ENCODE results near the gene GMDS.

GMDS gene

DNA sequence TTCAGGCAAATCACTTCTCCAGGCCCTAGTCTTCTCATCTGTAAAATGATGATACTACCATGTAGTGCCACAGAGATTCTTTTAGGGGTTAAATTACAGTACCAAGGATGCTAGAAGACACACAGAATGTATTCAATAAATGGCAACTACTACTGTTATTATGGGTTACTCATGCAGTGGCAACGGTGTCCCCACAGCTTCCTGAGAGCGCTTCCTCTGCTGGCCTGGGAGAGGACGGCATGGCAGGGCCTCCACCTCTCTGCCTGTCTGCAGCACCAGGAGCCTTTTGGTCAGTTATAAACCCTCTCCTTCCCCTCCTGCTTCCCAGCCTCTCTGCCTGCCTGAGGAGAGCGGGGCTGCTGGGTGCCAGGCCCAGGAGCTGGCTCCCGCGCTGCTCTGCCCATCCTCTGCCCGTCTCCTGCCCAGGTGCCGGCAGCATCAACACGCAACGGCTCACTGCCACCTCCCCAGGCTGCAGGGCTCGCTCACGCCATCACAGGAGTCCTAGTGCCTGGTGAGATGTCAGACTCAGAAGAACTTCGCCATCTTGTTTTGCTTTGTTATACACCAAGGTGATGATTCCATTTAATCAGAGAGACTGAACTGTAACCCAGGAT lies 465.0 kb downstream of the GMDS start:
- Histone ChIP-seq H3K27me3 (ENCODE audit: insufficient read depth, low read length, poor library complexity, severe bottlenecking) (no peaks in the 10 kb centered on the region), H3K9me3 (ENCODE audit: insufficient read depth, low read depth, low read length) (no peaks in the 10 kb centered on the region), H3K79me2 (ENCODE audit: insufficient read depth, low read length) (no peaks in the 10 kb centered on the region), H4K20me1 (ENCODE audit: insufficient read depth, low read length, poor library complexity, severe bottlenecking) (no peaks in the 10 kb centered on the region), H3K4me2 (ENCODE audit: low read depth, low read length, poor library complexity, severe bottlenecking) (peak overlapping the region; percentile 60), H3K36me3 (ENCODE audit: insufficient read depth, low read length) (no peaks in the 10 kb centered on the region), H3F3A (ENCODE audit: low read depth) (no peaks in the 10 kb centered on the region), H2AFZ (ENCODE audit: low read length) (peak overlapping the region; percentile 38; the same call in 1 of the 2 replicates), H3K4me1 (ENCODE audit: insufficient read depth, low read length, poor library complexity, severe bottlenecking) (peaks cover 30% of the 10 kb centered on the region), H3K9ac (ENCODE audit: low read depth, low read length, poor library complexity, severe bottlenecking) (peak overlapping the region; percentile 40), H3K4me3 (ENCODE audit: low read length, poor library complexity, severe bottlenecking) (peak overlapping the region; percentile 48), H3K9me2 (replicated peaks; ENCODE audit: low read depth, low read length) (no peaks in the 10 kb centered on the region)
- TF ChIP-seq, protein P1, sequence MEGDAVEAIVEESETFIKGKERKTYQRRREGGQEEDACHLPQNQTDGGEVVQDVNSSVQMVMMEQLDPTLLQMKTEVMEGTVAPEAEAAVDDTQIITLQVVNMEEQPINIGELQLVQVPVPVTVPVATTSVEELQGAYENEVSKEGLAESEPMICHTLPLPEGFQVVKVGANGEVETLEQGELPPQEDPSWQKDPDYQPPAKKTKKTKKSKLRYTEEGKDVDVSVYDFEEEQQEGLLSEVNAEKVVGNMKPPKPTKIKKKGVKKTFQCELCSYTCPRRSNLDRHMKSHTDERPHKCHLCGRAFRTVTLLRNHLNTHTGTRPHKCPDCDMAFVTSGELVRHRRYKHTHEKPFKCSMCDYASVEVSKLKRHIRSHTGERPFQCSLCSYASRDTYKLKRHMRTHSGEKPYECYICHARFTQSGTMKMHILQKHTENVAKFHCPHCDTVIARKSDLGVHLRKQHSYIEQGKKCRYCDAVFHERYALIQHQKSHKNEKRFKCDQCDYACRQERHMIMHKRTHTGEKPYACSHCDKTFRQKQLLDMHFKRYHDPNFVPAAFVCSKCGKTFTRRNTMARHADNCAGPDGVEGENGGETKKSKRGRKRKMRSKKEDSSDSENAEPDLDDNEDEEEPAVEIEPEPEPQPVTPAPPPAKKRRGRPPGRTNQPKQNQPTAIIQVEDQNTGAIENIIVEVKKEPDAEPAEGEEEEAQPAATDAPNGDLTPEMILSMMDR (conservative IDR thresholded peaks at IDR 0.05; ENCODE audit: low read length) = peak; percentile 32
- no peak for TF ChIP-seq EZH2phosphoT487 (IDR thresholded peaks at IDR 0.05; ENCODE audit: borderline replicate concordance)

DNA sequence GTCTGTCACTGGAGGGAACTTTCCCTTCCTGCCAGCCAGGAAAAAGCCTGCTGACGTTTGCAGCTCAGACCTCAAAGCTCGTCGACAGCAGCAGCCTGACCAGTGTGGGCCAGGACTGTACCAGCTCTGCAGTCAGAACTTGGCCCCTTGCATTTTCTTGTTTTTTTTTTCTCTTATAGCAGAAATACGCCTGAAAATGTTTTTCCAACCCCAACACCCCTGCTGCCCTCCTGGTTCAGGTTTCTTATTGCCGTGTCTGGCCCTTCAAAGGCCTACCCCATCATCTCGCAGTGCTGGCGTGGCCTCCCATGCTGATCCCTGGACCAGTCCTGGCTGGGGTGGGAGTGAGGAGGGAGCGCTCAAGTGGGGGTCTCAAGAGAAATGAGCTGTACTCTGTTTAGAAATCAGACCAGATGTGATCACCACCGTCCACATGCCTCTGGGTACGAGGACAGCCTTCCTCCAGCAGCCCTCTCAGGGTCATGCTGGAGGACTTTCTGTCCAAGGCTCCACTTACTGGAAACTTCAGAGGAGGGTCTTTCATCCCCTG lies 466.6 kb downstream of the GMDS start:
- Histone ChIP-seq H3K79me2 (ENCODE audit: insufficient read depth, low read length) (no peaks in the 10 kb centered on the region), H3K36me3 (ENCODE audit: insufficient read depth, low read length) (no peaks in the 10 kb centered on the region), H3K9ac (ENCODE audit: low read depth, low read length, poor library complexity, severe bottlenecking) (no peak overlapping the region), H3K4me1 (ENCODE audit: insufficient read depth, low read length, poor library complexity, severe bottlenecking) (peaks cover 38% of the 10 kb centered on the region), H4K20me1 (ENCODE audit: insufficient read depth, low read length, poor library complexity, severe bottlenecking) (no peaks in the 10 kb centered on the region), H3K4me2 (ENCODE audit: low read depth, low read length, poor library complexity, severe bottlenecking) (no peak overlapping the region), H3K9me3 (ENCODE audit: insufficient read depth, low read depth, low read length) (no peaks in the 10 kb centered on the region), H3K9me2 (replicated peaks; ENCODE audit: low read depth, low read length) (no peaks in the 10 kb centered on the region), H3K27me3 (ENCODE audit: insufficient read depth, low read length, poor library complexity, severe bottlenecking) (no peaks in the 10 kb centered on the region), H2AFZ (ENCODE audit: low read length) (no peak overlapping the region), H3F3A (ENCODE audit: low read depth) (no peaks in the 10 kb centered on the region), H3K4me3 (ENCODE audit: low read length, poor library complexity, severe bottlenecking) (no peak overlapping the region)
- TF ChIP-seq, protein P1 (conservative IDR thresholded peaks at IDR 0.05; ENCODE audit: low read length) = no peak
- TF ChIP-seq EZH2phosphoT487 (IDR thresholded peaks at IDR 0.05; ENCODE audit: borderline replicate concordance) = no peak

DNA sequence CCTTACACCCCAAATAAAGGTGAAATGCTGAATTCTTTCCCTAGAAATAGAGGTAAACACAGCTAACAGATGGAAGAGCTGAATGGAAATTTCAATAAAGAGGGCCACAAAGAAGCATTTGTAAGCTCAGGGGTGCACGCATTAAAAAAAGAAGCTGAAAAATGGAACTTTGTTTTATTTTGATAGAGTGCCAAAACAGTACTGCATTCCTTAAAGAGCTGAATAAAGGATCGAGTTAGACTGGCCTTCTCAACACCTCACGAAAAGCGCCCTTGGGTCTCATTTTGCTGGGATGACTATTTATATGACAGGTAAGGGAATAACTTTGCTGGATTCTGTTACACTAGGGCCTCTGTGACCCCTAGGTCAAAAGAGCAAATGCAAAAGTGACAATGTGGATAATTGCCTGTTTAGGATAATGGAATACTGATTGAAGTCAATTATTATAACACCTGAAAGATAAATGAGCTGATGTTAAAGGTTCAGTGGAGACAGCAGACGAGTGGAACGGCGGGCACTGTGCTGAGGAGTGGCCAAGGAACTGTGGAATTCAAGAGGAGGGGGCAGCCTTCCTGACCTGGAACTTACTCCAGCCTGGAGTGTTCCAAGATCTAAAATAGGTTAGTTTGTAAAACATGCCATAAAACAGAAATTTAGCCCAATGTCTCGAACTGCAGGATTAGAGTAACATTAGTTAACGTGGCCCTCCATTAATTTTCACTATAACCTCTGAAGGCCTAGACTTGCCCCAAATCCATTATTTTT lies 467.3 kb downstream of the GMDS start:
- H3K36me3 ChIP-seq (ENCODE audit: insufficient read depth, low read length) = no peaks in the 10 kb centered on the region
- no peaks in the 10 kb centered on the region for H4K20me1 ChIP-seq (ENCODE audit: insufficient read depth, low read length, poor library complexity, severe bottlenecking)
- H3K4me1 ChIP-seq (ENCODE audit: insufficient read depth, low read length, poor library complexity, severe bottlenecking) = peaks cover 44% of the 10 kb centered on the region
- TF ChIP-seq EZH2phosphoT487 (IDR thresholded peaks at IDR 0.05; ENCODE audit: borderline replicate concordance) = no peak
- TF ChIP-seq, protein P1 (conservative IDR thresholded peaks at IDR 0.05; ENCODE audit: low read length) = no peak
- no peaks in the 10 kb centered on the region for H3K79me2 ChIP-seq (ENCODE audit: insufficient read depth, low read length)
- H3K9me3 ChIP-seq (ENCODE audit: insufficient read depth, low read depth, low read length) = no peaks in the 10 kb centered on the region
- no peak overlapping the region for H3K4me3 ChIP-seq (ENCODE audit: low read length, poor library complexity, severe bottlenecking)
- H3K9ac ChIP-seq (ENCODE audit: low read depth, low read length, poor library complexity, severe bottlenecking) = no peak overlapping the region
- no peak overlapping the region for H2AFZ ChIP-seq (ENCODE audit: low read length)
- H3F3A ChIP-seq (ENCODE audit: low read depth) = no peaks in the 10 kb centered on the region
- H3K27me3 ChIP-seq (ENCODE audit: insufficient read depth, low read length, poor library complexity, severe bottlenecking) = no peaks in the 10 kb centered on the region
- H3K9me2 ChIP-seq (replicated peaks; ENCODE audit: low read depth, low read length) = no peaks in the 10 kb centered on the region
- no peak overlapping the region for H3K4me2 ChIP-seq (ENCODE audit: low read depth, low read length, poor library complexity, severe bottlenecking)

Data from Loucy (cell line).